Cardiac muscle cell (in vitro differentiated cells and primary cell): Measurements from ENCODE around the gene ACOT7. TPM values are rescaled to one million over a fixed set of nuclear protein-coding genes. Genes with fewer than 3 reads are reported as not detected.

Experiments used
- DNase-seq, 2 donors: peaks; one replicate each; pipeline versions ENCODE4 v3.0.0 to v3.0.0-alpha.2; 2010 to 2017; ENCODE audit warnings: low read depth in 1 of 2, low spot score in 1 of 2
- H3K27ac ChIP-seq: fragments of 200-600 bp; sonication (generic); 2 replicates; pipeline ENCODE4 v1.5.1; 2016
- H3K27me3 ChIP-seq: fragments of 200-600 bp; sonication (generic); 2 replicates; pipeline ENCODE4 v1.6.0; 2016; ENCODE audit warnings: control low read depth
- H3K36me3 ChIP-seq: fragments of 200-600 bp; sonication (generic); 2 replicates; pipeline ENCODE4 v1.5.1; 2016; ENCODE audit warnings: control low read depth
- H3K4me1 ChIP-seq: fragments of 200-600 bp; sonication (generic); 2 replicates; pipeline ENCODE4 v1.8.1; 2017; ENCODE audit warnings: low read depth, mild to moderate bottlenecking, mixed run types
- H3K4me3 ChIP-seq: fragments of 200-600 bp; sonication (generic); 2 replicates; pipeline ENCODE4 v1.5.1; 2016; ENCODE audit warnings: mild to moderate bottlenecking
- H3K9me3 ChIP-seq: fragments of 200-600 bp; sonication (generic); 2 replicates; pipeline ENCODE4 v1.5.1; 2017; ENCODE audit warnings: low read depth, mild to moderate bottlenecking, control low read depth
- CTCF ChIP-seq: IDR thresholded peaks from 2 replicates; pipeline ENCODE4 v1.5.1; 2012; ENCODE audit warnings: low read depth, mild to moderate bottlenecking, low read length
- polyA plus RNA-seq: library from polyadenylated mRNA; unstranded; fragments of >200 nt; fragmentation: Nextera tagmentation; extraction: Ambion mirVana; gene quantifications from 2 replicates; pipeline ENCODE4 v1.2.1, GENCODE V29; 2016
- total RNA-seq: library from RNA; depleted of rRNA; stranded (reverse); fragments of >200 nt; gene quantifications from 2 replicates; pipeline ENCODE4 v1.2.3, GENCODE V29; 2016

Gene ACOT7
- total and polyA plus RNA-seq, 2 experiments from 2014 or later = 11.8 to 51.2 TPM

GRCh38 chr1:6427441-6428390 is 34.1 kb upstream of the ACOT7 start:
- H3K27ac ChIP-seq = no peak overlapping the region
- no peak for DNase-seq
- no peak for TF ChIP-seq CTCF
- H3K9me3 ChIP-seq = no peaks in the 10 kb centered on the region
- H3K36me3 ChIP-seq = no peaks in the 10 kb centered on the region
- no peak overlapping the region for H3K4me3 ChIP-seq
- H3K27me3 ChIP-seq = peaks cover 55% of the 10 kb centered on the region
- no peaks in the 10 kb centered on the region for H3K4me1 ChIP-seq

- no peaks in the 10 kb centered on the region for H3K4me1 ChIP-seq
- peaks cover 62% of the 10 kb centered on the region for H3K27me3 ChIP-seq
- no peak for DNase-seq
- H3K27ac ChIP-seq = no peak overlapping the region
- no peak for TF ChIP-seq CTCF
- no peaks in the 10 kb centered on the region for H3K9me3 ChIP-seq
- no peaks in the 10 kb centered on the region for H3K36me3 ChIP-seq
- no peak overlapping the region for H3K4me3 ChIP-seq
These were observed 33.4 kb upstream of the ACOT7 start for GRCh38 chr1:6426972-6427350.

GRCh38 chr1:6426277-6426971 is 32.9 kb upstream of the ACOT7 start:
- no peak for DNase-seq
- no peak for TF ChIP-seq CTCF
- Histone ChIP-seq H3K9me3 (no peaks in the 10 kb centered on the region), H3K27ac (no peak overlapping the region), H3K27me3 (peaks cover 68% of the 10 kb centered on the region), H3K36me3 (no peaks in the 10 kb centered on the region), H3K4me1 (no peaks in the 10 kb centered on the region), H3K4me3 (no peak overlapping the region)

- TF ChIP-seq CTCF = no peak
- H3K36me3 ChIP-seq = no peaks in the 10 kb centered on the region
- H3K27me3 ChIP-seq = peaks cover 73% of the 10 kb centered on the region
- no peak overlapping the region for H3K4me3 ChIP-seq
- no peak overlapping the region for H3K27ac ChIP-seq
- H3K9me3 ChIP-seq = no peaks in the 10 kb centered on the region
- no peaks in the 10 kb centered on the region for H3K4me1 ChIP-seq
- DNase-seq = no peak
These were observed 32.1 kb upstream of the ACOT7 start for GRCh38 chr1:6425658-6426057.

GRCh38 chr1:6424619-6425593 is 31.3 kb upstream of the ACOT7 start, which contains the start of gene ESPN:
Gene ESPN, plus strand, starts transcription at chr1:6424776. Its CDS starts 180 bp downstream, at chr1:6424956.
- Histone ChIP-seq H3K4me1 (peaks cover 1% of the 10 kb centered on the region), H3K9me3 (no peaks in the 10 kb centered on the region), H3K27ac (no peak within 1 kb of the TSS), H3K4me3 (no peak within 1 kb of the TSS), H3K36me3 (no peaks in the 10 kb centered on the region), H3K27me3 (peaks cover 80% of the 10 kb centered on the region)
- no peak for TF ChIP-seq CTCF
- no peak for DNase-seq
